Endothelial cell of umbilical vein (primary cell): ENCODE measurements around the gene EOLA1. TPM values are rescaled to one million over a fixed set of nuclear protein-coding genes. Genes with fewer than 3 reads are reported as not detected.

Source experiments
- BruUV-seq: library from RNA; stranded (reverse); fragments of 400-500 nt; replicated peaks from 2 replicates; lab custom pipeline; 2021; lab: Mats Ljungman, UMichigan
- CTCF ChIA-PET: fragments of 300-600, 350-600 bp; sonication (Branson Sonifier 250); formaldehyde crosslinking; loops from one replicate; lab custom pipeline; 2021; ENCODE audit warnings: antibody characterized with exemption, inconsistent platforms; lab: Charles Lee
- POLR2A ChIA-PET: fragments of 300-600, 350-600 bp; sonication (Branson Sonifier 250); formaldehyde crosslinking; loops from one replicate; lab custom pipeline; 2021; ENCODE audit warnings: antibody characterized with exemption, inconsistent platforms; lab: Charles Lee
- DNase-seq: peaks from one replicate; pipeline ENCODE4 v3.0.0-alpha.2; 2011; ENCODE audit warnings: low read depth, low spot score
- FAIRE-seq: peaks from 2 replicates; lab custom pipeline; 2011; peaks lifted over from hg19 to GRCh38; lab: Jason Lieb, UNC
- H2AFZ ChIP-seq: 2 replicates; pipeline ENCODE4 v1.6.0; 2012; ENCODE audit warnings: low read depth, low read length, control low read depth, inconsistent platforms
- H3K27ac ChIP-seq: 2 replicates; pipeline ENCODE4 v1.5.1; 2011; ENCODE audit warnings: low read depth, mild to moderate bottlenecking, control low read depth, low read length, moderate library complexity; ENCODE audit not compliant: insufficient read depth
- H3K27me3 ChIP-seq, 2 experiments: 2 replicates each; pipeline versions ENCODE4 v1.6.0 to v1.6.1; 2011; ENCODE audit warnings: low read length in 2 of 2, mixed read lengths in 1 of 2; ENCODE audit not compliant: control insufficient read depth in 2 of 2, insufficient read depth in 2 of 2
- H3K36me3 ChIP-seq, 2 experiments: 2 replicates in 1 of 2; 3 replicates in 1 of 2; pipeline ENCODE4 v1.5.1; 2011; ENCODE audit warnings: low read length in 2 of 2, mild to moderate bottlenecking in 1 of 2, moderate library complexity in 1 of 2; ENCODE audit not compliant: control insufficient read depth in 2 of 2, insufficient read depth in 2 of 2; ENCODE audit errors: extremely low read depth in 1 of 2
- H3K4me1 ChIP-seq: 3 replicates; pipeline ENCODE4 v1.5.1; 2011; ENCODE audit warnings: mild to moderate bottlenecking, low read length; ENCODE audit not compliant: control insufficient read depth, insufficient read depth; ENCODE audit errors: extremely low read depth
- H3K4me2 ChIP-seq: 2 replicates; pipeline ENCODE4 v1.6.1; 2011; ENCODE audit warnings: low read length, control low read depth, mixed read lengths; ENCODE audit not compliant: insufficient read depth
- H3K4me3 ChIP-seq, 3 experiments: fragments of 200-600 bp in 1 of 3; sonication (generic), shearing (Covaris generic) in 1 of 3; replicated peaks in 1 of 3; 2 replicates each; pipeline ENCODE4 v1.5.1; 2011 to 2016; ENCODE audit warnings: control low read depth in 3 of 3, low read length in 3 of 3, mild to moderate bottlenecking in 2 of 3, inconsistent platforms in 1 of 3, low read depth in 1 of 3, moderate library complexity in 1 of 3; ENCODE audit not compliant: insufficient read depth in 1 of 3
- H3K79me2 ChIP-seq: 2 replicates; pipeline ENCODE4 v1.6.0; 2012; ENCODE audit warnings: low read length, inconsistent platforms; ENCODE audit not compliant: control insufficient read depth, insufficient read depth
- H3K9ac ChIP-seq: replicated peaks from 2 replicates; pipeline ENCODE3; 2011; ENCODE audit warnings: low read length, control low read depth; ENCODE audit not compliant: insufficient read depth; ENCODE audit errors: extremely low read depth
- H3K9me1 ChIP-seq: replicated peaks from 3 replicates; pipeline ENCODE4 v1.6.0; 2011; ENCODE audit warnings: mild to moderate bottlenecking, low read length; ENCODE audit not compliant: control insufficient read depth, insufficient read depth; ENCODE audit errors: extremely low read depth
- H3K9me3 ChIP-seq: replicated peaks from 2 replicates; pipeline ENCODE4 v1.5.1; 2012; ENCODE audit warnings: low read length, inconsistent platforms; ENCODE audit not compliant: control insufficient read depth, insufficient read depth
- H4K20me1 ChIP-seq: replicated peaks from 2 replicates; pipeline ENCODE3; 2011; ENCODE audit warnings: mild to moderate bottlenecking, low read length; ENCODE audit not compliant: control insufficient read depth, insufficient read depth; ENCODE audit errors: extremely low read depth
- EZH2 ChIP-seq: IDR thresholded peaks from 2 replicates; pipeline ENCODE4 v1.6.1; 2012; ENCODE audit warnings: borderline replicate concordance, low read depth, mild to moderate bottlenecking, moderate library complexity, low read length, inconsistent platforms; ENCODE audit not compliant: severe bottlenecking
- FOS ChIP-seq: IDR thresholded peaks from 2 replicates; pipeline ENCODE4 v1.6.1; 2011; ENCODE audit warnings: mild to moderate bottlenecking, low read length, moderate library complexity, borderline replicate concordance; ENCODE audit not compliant: insufficient read depth
- GATA2 ChIP-seq: IDR thresholded peaks from 2 replicates; pipeline ENCODE4 v1.7.0; 2011; ENCODE audit warnings: low read depth, mild to moderate bottlenecking, moderate library complexity, mixed read lengths, low read length; ENCODE audit not compliant: insufficient read length, insufficient read depth
- JUN ChIP-seq: IDR thresholded peaks from 2 replicates; pipeline ENCODE4 v1.6.1; 2011; ENCODE audit warnings: borderline replicate concordance, low read depth; ENCODE audit not compliant: insufficient read length, insufficient read depth
- MYC ChIP-seq: IDR thresholded peaks from one replicate; pipeline ENCODE4 v1.6.1; 2011; ENCODE audit warnings: mild to moderate bottlenecking, low read depth, low read length
- POLR2A ChIP-seq: IDR thresholded peaks from 2 replicates; pipeline ENCODE4 v1.6.1; 2012; ENCODE audit warnings: low read depth, mild to moderate bottlenecking, control low read depth, low read length
- POLR2AphosphoS5 ChIP-seq: IDR thresholded peaks from 2 replicates; pipeline ENCODE4 v1.6.1; 2012; ENCODE audit warnings: low read depth, mild to moderate bottlenecking, control low read depth, low read length, moderate library complexity; ENCODE audit not compliant: insufficient read depth
- dilution Hi-C: fragments of 300-500 bp; cut with MboI; formaldehyde crosslinking; loops from one replicate; pipeline ENCODE4 v1.15.0; 2019; ENCODE audit warnings: low sequenced_read_pairs; ENCODE audit not compliant: extremely low pct_ligation_motif_present
- intact Hi-C: fragments of 100-400 bp; cut with micrococcal nuclease; formaldehyde crosslinking; loops from one replicate; pipeline ENCODE4 v1.10.0; 2022
- polyA plus RNA-seq, 4 experiments: library from polyadenylated mRNA; depleted of rRNA in 3 of 4; stranded (reverse) in 3 of 4; unstranded in 1 of 4; fragments of >200 nt; gene quantifications; 2 replicates each; pipeline versions ENCODE4 v1.2.1 to v1.2.3, GENCODE V29; 2011 to 2012; ENCODE audit warnings: missing spikeins in 1 of 4
- total RNA-seq: library from RNA; stranded (reverse); gene quantifications from 2 replicates; pipeline ENCODE4 v1.2.3, GENCODE V29; 2021
- TF ChIP-seq, protein P1 (sequence below), 2 donors: IDR thresholded peaks; 1 replicate in 1 of 2; 2 replicates in 1 of 2; pipeline ENCODE4 v1.5.1; 2011; ENCODE audit warnings: low read length in 2 of 2, mild to moderate bottlenecking in 2 of 2, moderate library complexity in 2 of 2, control low read depth in 1 of 2, inconsistent platforms in 1 of 2, low read depth in 1 of 2; ENCODE audit not compliant: insufficient read depth in 1 of 2; ENCODE audit errors: extremely low read depth in 1 of 2
- TF ChIP-seq, protein P2 (sequence below): IDR thresholded peaks from 2 replicates; pipeline ENCODE4 v1.6.1; 2011; ENCODE audit not compliant: insufficient read depth, insufficient read length

Gene EOLA1
- total and polyA plus RNA-seq, 2 donors (not counting 3 experiments of a cell fraction or from before 2014, with no cell fraction given), result 12.5 to 24.6 TPM

DNA sequence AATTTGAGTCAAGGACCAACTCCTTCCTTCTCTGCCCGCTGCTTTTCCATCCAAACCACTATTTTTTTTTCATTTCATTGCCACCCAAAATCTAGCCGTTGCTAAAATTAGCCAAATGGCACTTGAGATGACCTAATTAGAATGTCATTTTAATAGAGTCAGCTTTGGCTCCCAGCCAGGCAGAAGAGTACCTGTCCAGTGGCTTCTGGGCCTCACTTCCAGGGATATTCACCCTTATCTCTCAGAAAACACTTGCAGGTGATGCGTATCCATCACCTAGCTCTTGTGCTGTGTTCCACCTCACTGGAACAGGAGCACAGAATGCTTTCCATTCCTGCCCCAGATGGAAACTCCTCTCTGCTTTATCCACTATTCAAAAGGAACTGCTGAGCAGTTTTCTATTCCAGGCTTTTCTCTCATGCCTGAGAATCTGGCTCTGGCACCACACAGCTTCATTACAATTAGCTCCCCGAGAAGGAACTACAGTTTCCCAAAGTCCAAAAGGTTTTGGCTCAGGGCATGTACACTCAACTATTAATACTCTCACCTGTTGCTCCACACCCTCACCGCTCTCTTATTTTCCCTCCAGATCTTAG, 28.0 kb downstream of the EOLA1 start:
- no peaks in the 10 kb centered on the region for H3K9me3 ChIP-seq
- H3K27ac ChIP-seq, result no peak overlapping the region
- H4K20me1 ChIP-seq, result no peaks in the 10 kb centered on the region
- ChIA-PET POLR2A (no interaction called here), CTCF (no interaction called here)
- no peak overlapping the region for H3K9ac ChIP-seq
- no TSS peak for BruUV-seq
- dilution Hi-C loops (no loop called here), intact Hi-C loops (no loop called here)
- no peaks in the 10 kb centered on the region for H3K9me1 ChIP-seq
- no peaks in the 10 kb centered on the region for H3K4me1 ChIP-seq
- H3K27me3 ChIP-seq, result no peaks in the 10 kb centered on the region
- DNase-seq (no peak), FAIRE-seq (no peak)
- H3K79me2 ChIP-seq, result no peaks in the 10 kb centered on the region
- no peak for TF ChIP-seq POLR2AphosphoS5
- TF ChIP-seq, protein P1, sequence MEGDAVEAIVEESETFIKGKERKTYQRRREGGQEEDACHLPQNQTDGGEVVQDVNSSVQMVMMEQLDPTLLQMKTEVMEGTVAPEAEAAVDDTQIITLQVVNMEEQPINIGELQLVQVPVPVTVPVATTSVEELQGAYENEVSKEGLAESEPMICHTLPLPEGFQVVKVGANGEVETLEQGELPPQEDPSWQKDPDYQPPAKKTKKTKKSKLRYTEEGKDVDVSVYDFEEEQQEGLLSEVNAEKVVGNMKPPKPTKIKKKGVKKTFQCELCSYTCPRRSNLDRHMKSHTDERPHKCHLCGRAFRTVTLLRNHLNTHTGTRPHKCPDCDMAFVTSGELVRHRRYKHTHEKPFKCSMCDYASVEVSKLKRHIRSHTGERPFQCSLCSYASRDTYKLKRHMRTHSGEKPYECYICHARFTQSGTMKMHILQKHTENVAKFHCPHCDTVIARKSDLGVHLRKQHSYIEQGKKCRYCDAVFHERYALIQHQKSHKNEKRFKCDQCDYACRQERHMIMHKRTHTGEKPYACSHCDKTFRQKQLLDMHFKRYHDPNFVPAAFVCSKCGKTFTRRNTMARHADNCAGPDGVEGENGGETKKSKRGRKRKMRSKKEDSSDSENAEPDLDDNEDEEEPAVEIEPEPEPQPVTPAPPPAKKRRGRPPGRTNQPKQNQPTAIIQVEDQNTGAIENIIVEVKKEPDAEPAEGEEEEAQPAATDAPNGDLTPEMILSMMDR (IDR thresholded peaks at IDR 0.05; ENCODE audit: extremely low read depth in 1 of 2, insufficient read depth in 1 of 2, low read depth in 1 of 2, low read length in 2 of 2), result no peak
- TF ChIP-seq POLR2A, result no peak
- no peak for TF ChIP-seq GATA2
- no peak for TF ChIP-seq MYC
- TF ChIP-seq EZH2, result no peak
- TF ChIP-seq JUN, result no peak
- TF ChIP-seq FOS, result no peak
- TF ChIP-seq, protein P2, sequence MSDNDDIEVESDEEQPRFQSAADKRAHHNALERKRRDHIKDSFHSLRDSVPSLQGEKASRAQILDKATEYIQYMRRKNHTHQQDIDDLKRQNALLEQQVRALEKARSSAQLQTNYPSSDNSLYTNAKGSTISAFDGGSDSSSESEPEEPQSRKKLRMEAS, result no peak
- no peak overlapping the region for H2AFZ ChIP-seq
- H3K36me3 ChIP-seq, result no peaks in the 10 kb centered on the region
- no peak overlapping the region for H3K4me3 ChIP-seq
- no peak overlapping the region for H3K4me2 ChIP-seq
